NB4 (cell line): ENCODE results near the gene ACOT7.

Experiments used
- MAX ChIP-seq: IDR thresholded peaks from 2 replicates; pipeline ENCODE4 v1.6.1; 2011; ENCODE audit warnings: low read depth, low read length
- POLR2A ChIP-seq: IDR thresholded peaks from 2 replicates; pipeline ENCODE4 v1.6.1; 2011; ENCODE audit warnings: mild to moderate bottlenecking; ENCODE audit not compliant: insufficient read length; ENCODE audit errors: extremely low read depth
- TF ChIP-seq, protein P1 (sequence below): IDR thresholded peaks from one replicate; pipeline ENCODE4 v1.5.1; 2012; ENCODE audit warnings: low read depth, low read length

- TF ChIP-seq POLR2A = no peak
- TF ChIP-seq MAX = no peak
- TF ChIP-seq, protein P1, sequence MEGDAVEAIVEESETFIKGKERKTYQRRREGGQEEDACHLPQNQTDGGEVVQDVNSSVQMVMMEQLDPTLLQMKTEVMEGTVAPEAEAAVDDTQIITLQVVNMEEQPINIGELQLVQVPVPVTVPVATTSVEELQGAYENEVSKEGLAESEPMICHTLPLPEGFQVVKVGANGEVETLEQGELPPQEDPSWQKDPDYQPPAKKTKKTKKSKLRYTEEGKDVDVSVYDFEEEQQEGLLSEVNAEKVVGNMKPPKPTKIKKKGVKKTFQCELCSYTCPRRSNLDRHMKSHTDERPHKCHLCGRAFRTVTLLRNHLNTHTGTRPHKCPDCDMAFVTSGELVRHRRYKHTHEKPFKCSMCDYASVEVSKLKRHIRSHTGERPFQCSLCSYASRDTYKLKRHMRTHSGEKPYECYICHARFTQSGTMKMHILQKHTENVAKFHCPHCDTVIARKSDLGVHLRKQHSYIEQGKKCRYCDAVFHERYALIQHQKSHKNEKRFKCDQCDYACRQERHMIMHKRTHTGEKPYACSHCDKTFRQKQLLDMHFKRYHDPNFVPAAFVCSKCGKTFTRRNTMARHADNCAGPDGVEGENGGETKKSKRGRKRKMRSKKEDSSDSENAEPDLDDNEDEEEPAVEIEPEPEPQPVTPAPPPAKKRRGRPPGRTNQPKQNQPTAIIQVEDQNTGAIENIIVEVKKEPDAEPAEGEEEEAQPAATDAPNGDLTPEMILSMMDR = peak; percentile 23
These were observed 15.3 kb downstream of the ACOT7 start for GRCh38 chr1:6378096-6378746.
